Bone marrow (tissue), 2 donors: Measurements from ENCODE around the gene OCA2.

Experiments
- DNase-seq, 2 donors: peaks; one replicate each; lab custom pipeline; 2025; lab: John Stamatoyannopoulos, UW

The OCA2 gene

GRCh38 chr15:27939246-27939645, 159.9 kb downstream of the OCA2 start:
- no peak for DNase-seq

- DNase-seq: no peak
Measured at GRCh38 chr15:27937851-27938250, 161.3 kb downstream of the OCA2 start.

GRCh38 chr15:27936164-27936563, 163.0 kb downstream of the OCA2 start:
- DNase-seq: no peak

- no peak for DNase-seq
Measured at GRCh38 chr15:27935328-27935727, 163.8 kb downstream of the OCA2 start.

- no peak for DNase-seq
Measured at GRCh38 chr15:27934782-27935181, 164.3 kb downstream of the OCA2 start.

- no peak for DNase-seq
Measured at GRCh38 chr15:27933562-27933961, 165.6 kb downstream of the OCA2 start.

- DNase-seq: no peak
Measured at GRCh38 chr15:27932600-27932999, 166.5 kb downstream of the OCA2 start.

- no peak for DNase-seq
Measured at GRCh38 chr15:27928386-27928785, 170.7 kb downstream of the OCA2 start.

- DNase-seq: no peak
Measured at GRCh38 chr15:27912283-27912682, 186.8 kb downstream of the OCA2 start.

GRCh38 chr15:27906802-27907201, 192.3 kb downstream of the OCA2 start:
- DNase-seq: no peak

- no peak for DNase-seq
Measured at GRCh38 chr15:27903405-27903804, 195.7 kb downstream of the OCA2 start.

GRCh38 chr15:27902680-27903385, 196.3 kb downstream of the OCA2 start:
- DNase-seq: no peak

- DNase-seq: no peak
Measured at GRCh38 chr15:27899583-27900285, 199.4 kb downstream of the OCA2 start.

GRCh38 chr15:27897481-27897880, 201.6 kb downstream of the OCA2 start:
- no peak for DNase-seq

GRCh38 chr15:27894645-27895044, 204.5 kb downstream of the OCA2 start:
- DNase-seq: no peak

- DNase-seq: no peak
Measured at GRCh38 chr15:27889258-27889657, 209.9 kb downstream of the OCA2 start.

- DNase-seq: no peak
Measured at GRCh38 chr15:27885201-27885600, 213.9 kb downstream of the OCA2 start.

- DNase-seq: no peak
Measured at GRCh38 chr15:27884726-27885125, 214.4 kb downstream of the OCA2 start.

GRCh38 chr15:27878841-27879240, 220.3 kb downstream of the OCA2 start:
- no peak for DNase-seq

GRCh38 chr15:27873828-27874227, 225.3 kb downstream of the OCA2 start:
- DNase-seq: no peak

GRCh38 chr15:27873039-27873438, 226.1 kb downstream of the OCA2 start:
- no peak for DNase-seq

GRCh38 chr15:27872355-27872754, 226.8 kb downstream of the OCA2 start:
- no peak for DNase-seq

GRCh38 chr15:27871902-27872260, 227.2 kb downstream of the OCA2 start:
- DNase-seq: no peak
